ENCODE results near the gene DAPK1.

Gene DAPK1

GRCh38 chr9:87686520-87687090 lies 188.9 kb downstream of the DAPK1 start:
- DNase-seq (ENCODE audit: low read depth) = no peak

DNA sequence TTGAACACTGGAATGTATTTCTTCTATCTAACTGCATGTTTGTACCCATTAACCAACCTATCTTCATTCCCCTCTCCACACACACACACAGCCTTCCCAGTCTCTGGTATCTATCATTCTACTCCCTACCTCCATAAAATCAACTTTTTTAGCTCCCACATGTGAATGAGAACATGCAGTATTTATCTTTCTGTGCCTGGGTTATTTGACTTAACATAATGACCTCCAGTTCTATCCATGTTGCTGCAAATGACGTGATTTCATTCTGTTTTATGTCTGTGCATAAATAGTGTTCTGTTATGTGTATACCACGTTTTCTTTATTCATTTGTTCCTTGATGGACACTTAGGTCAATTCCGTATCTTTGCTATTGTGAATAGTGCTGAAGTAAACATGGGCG lies 189.5 kb downstream of the DAPK1 start:
- no peak for DNase-seq (ENCODE audit: low read depth)

GRCh38 chr9:87694236-87694755 lies 196.6 kb downstream of the DAPK1 start:
- no peak for DNase-seq (ENCODE audit: low read depth)

GRCh38 chr9:87695523-87695922 lies 197.9 kb downstream of the DAPK1 start:
- DNase-seq (ENCODE audit: low read depth) = no peak

GRCh38 chr9:87696641-87697040 lies 199.0 kb downstream of the DAPK1 start:
- no peak for DNase-seq (ENCODE audit: low read depth)

- DNase-seq (ENCODE audit: low read depth) = no peak
Observed at GRCh38 chr9:87698069-87698809, 200.6 kb downstream of the DAPK1 start.

DNA sequence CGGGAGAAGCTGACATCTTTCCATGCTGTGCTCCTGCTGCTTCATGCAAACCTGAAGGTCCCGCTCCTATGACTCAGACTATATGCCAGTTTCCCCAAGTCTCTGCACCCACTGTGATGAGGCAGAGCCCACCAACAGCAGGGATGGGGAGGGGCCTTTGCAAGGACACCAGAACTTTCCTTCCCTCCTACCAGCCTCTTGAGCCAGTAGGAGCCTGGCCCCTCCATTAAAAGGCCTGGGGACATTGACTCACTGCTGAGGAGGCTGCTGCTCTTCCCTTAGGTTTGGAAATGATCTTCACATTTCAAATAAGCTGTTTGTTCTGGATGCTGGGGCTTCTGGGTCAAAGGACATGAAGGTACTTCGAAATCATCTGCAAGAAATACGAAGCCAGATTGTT lies 202.2 kb downstream of the DAPK1 start:
- no peak for DNase-seq (ENCODE audit: low read depth)

DNA sequence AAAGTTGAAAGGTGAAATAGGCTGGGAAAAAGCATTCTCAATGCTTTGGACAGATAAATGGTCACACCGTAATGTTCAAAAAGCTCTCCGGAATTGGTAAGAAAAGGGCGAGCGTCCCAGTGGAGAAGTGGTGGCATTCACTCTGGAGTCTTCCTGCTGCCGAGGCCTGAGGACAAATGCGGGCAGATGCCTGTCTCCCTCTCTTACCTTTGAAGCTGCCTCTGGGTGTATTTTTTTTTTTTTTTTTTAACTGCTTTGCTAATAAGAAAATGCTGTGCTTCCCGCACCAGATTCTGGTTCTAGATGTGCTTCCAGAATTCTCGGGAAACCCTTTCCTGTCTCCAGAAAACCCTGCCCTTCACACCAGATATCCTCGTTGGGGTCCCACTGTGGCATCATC lies 203.8 kb downstream of the DAPK1 start:
- DNase-seq (ENCODE audit: low read depth) = no peak

DNA sequence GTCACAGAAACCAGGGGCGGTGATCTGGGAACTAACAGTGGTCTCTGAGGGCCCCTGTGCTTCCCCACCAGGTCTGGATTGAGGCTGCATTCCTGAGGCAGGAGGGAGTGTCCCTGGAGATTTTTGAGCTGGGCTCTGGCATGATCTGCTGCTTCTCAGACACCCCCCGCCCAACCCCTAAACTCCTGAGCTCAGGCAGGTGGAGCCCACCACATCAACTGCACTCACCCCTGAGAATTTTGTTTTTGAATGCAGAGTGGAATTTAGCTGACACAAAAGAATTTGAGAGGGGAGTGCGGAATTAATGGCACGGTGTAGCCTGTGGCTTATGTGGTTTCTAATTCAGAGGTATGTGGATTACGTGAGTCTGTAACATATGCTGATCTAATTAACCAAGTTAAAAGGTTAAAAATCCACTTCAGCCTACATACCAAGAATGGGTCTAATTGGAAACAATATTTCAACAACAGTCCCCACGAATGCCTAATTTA lies 204.3 kb downstream of the DAPK1 start:
- no peak for DNase-seq (ENCODE audit: low read depth)

DNA sequence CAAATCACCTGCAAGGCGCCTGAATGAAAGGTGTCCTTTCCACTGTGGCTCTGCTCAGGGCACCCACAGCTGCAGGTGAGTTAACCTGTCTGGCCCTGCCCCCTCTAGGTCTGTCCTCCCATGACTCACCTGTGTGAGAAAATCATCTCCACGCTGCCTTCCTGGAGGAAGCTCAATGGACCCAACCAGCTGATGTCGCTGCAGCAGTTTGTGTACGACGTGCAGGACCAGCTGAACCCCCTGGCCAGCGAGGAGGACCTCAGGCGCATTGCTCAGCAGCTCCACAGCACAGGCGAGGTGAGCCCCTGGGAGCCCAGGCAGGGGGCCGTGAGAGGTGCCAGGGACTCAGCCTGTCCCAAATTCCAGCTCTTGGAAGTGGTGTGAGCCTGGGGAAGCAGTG lies 205.3 kb downstream of the DAPK1 start:
- DNase-seq (ENCODE audit: low read depth) = no peak

DNA sequence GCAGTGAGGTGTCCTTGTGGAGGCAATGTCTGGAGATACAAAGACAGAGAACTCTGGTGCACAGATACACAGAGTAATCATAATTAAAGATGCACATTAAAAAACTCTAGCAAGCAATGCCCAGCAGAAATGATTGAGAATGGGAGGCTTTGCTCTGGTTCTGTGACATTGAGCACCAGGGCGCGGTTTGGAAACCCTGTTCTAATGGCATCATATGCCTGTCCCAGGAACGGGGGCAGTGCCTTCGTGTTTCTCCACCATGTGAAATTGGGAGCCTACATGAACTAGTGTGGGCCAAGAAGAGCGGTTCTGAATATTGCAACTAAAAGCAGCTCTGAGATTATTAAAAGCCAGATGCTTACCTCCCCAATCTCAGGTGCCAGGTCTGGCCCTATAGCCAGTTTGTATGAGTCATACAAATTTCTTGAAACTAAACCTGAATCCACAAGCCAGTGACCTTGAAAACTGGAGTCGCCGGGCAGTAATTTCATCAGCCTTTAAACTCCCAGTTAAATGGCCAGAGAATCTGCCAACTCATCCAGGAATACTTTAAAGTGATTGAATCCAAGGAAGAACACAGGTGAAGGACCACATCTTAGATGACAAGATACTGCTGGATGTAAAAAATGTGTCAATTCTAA lies 206.1 kb downstream of the DAPK1 start:
- DNase-seq (ENCODE audit: low read depth) = no peak

DNA sequence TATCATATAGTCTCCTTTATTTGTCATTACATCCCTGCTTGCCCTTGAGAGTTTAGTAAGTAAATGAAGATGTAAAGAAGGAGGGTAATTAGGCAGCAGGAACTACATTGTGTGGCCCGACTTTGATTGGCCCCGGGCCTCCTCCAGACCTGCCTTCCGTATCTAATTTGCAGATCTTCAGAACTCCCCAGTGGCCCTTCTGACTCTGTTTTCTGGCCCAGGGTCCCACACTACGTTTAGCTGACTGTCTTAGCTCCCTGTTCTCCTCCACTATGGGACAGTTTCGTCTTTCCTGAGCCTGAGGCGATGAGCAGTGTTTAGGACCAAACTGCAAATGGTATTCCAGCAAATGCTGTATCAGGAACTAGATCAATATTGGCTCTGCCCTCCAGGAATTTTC lies 206.7 kb downstream of the DAPK1 start:
- DNase-seq (ENCODE audit: low read depth) = no peak

GRCh38 chr9:87706066-87706739 lies 208.5 kb downstream of the DAPK1 start:
- DNase-seq (ENCODE audit: low read depth) = no peak

GRCh38 chr9:87707805-87708506 lies 210.3 kb downstream of the DAPK1 start:
- no peak for DNase-seq (ENCODE audit: low read depth)

DNA sequence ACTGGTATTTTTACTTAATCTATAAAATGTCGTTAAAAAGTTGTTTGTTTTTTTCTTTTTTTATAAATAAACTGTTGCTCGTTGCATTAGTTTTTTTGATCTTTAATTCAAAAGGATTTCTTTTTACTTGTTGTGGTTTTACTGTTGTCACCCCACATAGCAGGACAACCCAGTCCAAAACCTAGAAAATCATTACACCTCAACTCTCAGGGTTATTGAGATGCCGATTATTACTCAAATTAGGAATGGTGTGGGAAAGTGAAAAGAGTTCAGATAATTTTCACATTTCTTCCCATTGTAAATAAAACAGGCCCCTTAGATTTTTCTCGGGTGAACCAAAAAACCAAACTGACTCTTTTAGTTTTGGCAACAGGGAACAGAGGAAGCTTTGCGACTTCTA lies 210.9 kb downstream of the DAPK1 start:
- DNase-seq (ENCODE audit: low read depth) = no peak

DNA sequence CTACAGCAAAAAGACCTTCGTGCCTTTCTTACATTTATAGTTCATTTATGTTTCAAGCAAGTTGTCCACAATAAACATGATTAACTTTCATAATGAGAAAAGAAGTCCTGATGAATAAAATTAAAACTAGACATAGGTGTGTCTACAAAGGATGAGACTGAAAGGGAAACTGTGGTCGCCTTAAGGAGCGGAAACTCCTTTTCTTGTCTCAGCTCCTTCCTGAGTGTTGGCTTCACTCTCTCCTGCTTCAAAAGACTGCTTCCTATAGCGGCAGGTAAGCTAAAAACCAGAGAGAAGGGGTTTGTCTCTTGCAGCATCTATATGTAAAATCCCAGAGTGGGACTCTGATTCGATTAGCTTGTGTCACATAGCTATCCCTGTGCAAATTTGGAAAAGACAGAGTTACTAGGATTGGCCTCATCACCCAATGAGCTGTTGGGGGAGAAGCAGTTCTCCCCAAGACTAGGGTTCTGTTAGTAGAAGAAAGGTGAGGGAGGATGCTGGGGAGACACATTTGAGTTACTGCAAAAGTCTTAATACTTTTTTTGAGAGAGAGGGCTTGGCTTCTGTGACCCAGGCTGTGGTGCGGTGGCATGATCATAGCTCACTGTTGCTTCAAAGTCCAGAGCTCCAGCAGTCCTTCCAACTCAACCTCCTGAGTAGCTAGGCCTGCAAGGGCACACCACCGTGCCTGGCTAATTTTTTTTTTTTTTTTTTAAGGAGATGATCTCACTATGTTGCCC lies 211.5 kb downstream of the DAPK1 start:
- no peak for DNase-seq (ENCODE audit: low read depth)

GRCh38 chr9:87710443-87710842 lies 212.8 kb downstream of the DAPK1 start:
- no peak for DNase-seq (ENCODE audit: low read depth)

- no peak for DNase-seq (ENCODE audit: low read depth)
Observed at GRCh38 chr9:87711857-87712800, 214.5 kb downstream of the DAPK1 start.

- no peak for DNase-seq (ENCODE audit: low read depth)
Observed at GRCh38 chr9:87712801-87713277, 215.2 kb downstream of the DAPK1 start.
